NCI-H146 (cell line): ENCODE measurements around the gene SV2C.
"Not testable (repeated sequence)": the region's sequence is repeated elsewhere in the genome, so short reads cannot be mapped to it uniquely, and the experiment has no call there.

Experiments used
- DNase-seq: peaks from one replicate; lab custom pipeline; 2025; lab: John Stamatoyannopoulos, UW

The SV2C gene

GRCh38 chr5:76199336-76200318, 116.4 kb downstream of the SV2C start:
- DNase-seq = no peak

GRCh38 chr5:76202182-76202581, 119.0 kb downstream of the SV2C start:
- DNase-seq = no peak

GRCh38 chr5:76204191-76204590, 121.0 kb downstream of the SV2C start:
- no peak for DNase-seq

- no peak for DNase-seq
Measured at GRCh38 chr5:76204713-76205112, 121.5 kb downstream of the SV2C start.

- no peak for DNase-seq
Measured at GRCh38 chr5:76207120-76207519, 123.9 kb downstream of the SV2C start.

- DNase-seq = no peak
Measured at GRCh38 chr5:76209297-76209696, 126.1 kb downstream of the SV2C start.

GRCh38 chr5:76210946-76211345, 127.8 kb downstream of the SV2C start:
- DNase-seq = no peak

- no peak for DNase-seq
Measured at GRCh38 chr5:76213858-76214257, 130.7 kb downstream of the SV2C start.

- no peak for DNase-seq
Measured at GRCh38 chr5:76216748-76217147, 133.6 kb downstream of the SV2C start.

- no peak for DNase-seq
Measured at GRCh38 chr5:76219636-76220035, 136.5 kb downstream of the SV2C start.

GRCh38 chr5:76221311-76221710, 138.1 kb downstream of the SV2C start:
- no peak for DNase-seq

GRCh38 chr5:76222318-76222717, 139.1 kb downstream of the SV2C start:
- no peak for DNase-seq

GRCh38 chr5:76223696-76224095, 140.5 kb downstream of the SV2C start:
- DNase-seq = no peak

GRCh38 chr5:76224898-76225297, 141.7 kb downstream of the SV2C start:
- no peak for DNase-seq

- no peak for DNase-seq
Measured at GRCh38 chr5:76225336-76225735, 142.2 kb downstream of the SV2C start.

GRCh38 chr5:76229900-76230299, 146.7 kb downstream of the SV2C start:
- DNase-seq = no peak

- DNase-seq = no peak
Measured at GRCh38 chr5:76230711-76231285, 147.6 kb downstream of the SV2C start.

- no peak for DNase-seq
Measured at GRCh38 chr5:76234665-76235064, 151.5 kb downstream of the SV2C start.

- DNase-seq = no peak
Measured at GRCh38 chr5:76236684-76237083, 153.5 kb downstream of the SV2C start.

- no peak for DNase-seq
Measured at GRCh38 chr5:76240336-76240735, 157.2 kb downstream of the SV2C start.

- not testable (repeated sequence) for DNase-seq
Measured at GRCh38 chr5:76242155-76242554, 159.0 kb downstream of the SV2C start.

GRCh38 chr5:76245590-76245989, 162.4 kb downstream of the SV2C start:
- DNase-seq = no peak

- no peak for DNase-seq
Measured at GRCh38 chr5:76249621-76250020, 166.4 kb downstream of the SV2C start.
